Adipocyte (in vitro differentiated cells): Measurements from ENCODE around the gene TMEM120B.

Experiments used
- DNase-seq: peaks from one replicate; pipeline ENCODE4 v3.0.0-alpha.2; 2015; ENCODE audit warnings: low read depth
- H3K27me3 ChIP-seq: replicated peaks from 2 replicates; pipeline ENCODE4 v1.7.0; 2013; ENCODE audit warnings: mild to moderate bottlenecking, low read length, moderate library complexity; ENCODE audit not compliant: control insufficient read depth, insufficient read depth
- H3K36me3 ChIP-seq: 2 replicates; pipeline ENCODE4 v1.7.0; 2013; ENCODE audit warnings: low read length, mild to moderate bottlenecking, moderate library complexity; ENCODE audit not compliant: control insufficient read depth, insufficient read depth, severe bottlenecking
- H3K4me1 ChIP-seq: 2 replicates; pipeline ENCODE4 v1.7.0; 2013; ENCODE audit warnings: mild to moderate bottlenecking, low read length, moderate library complexity; ENCODE audit not compliant: control insufficient read depth, insufficient read depth
- H3K4me3 ChIP-seq: 2 replicates; pipeline ENCODE4 v1.7.0; 2013; ENCODE audit warnings: mild to moderate bottlenecking, low read length, moderate library complexity
- H3K9ac ChIP-seq: 2 replicates; pipeline ENCODE4 v1.7.0; 2013; ENCODE audit warnings: mild to moderate bottlenecking, low read length, moderate library complexity
- H3K9me3 ChIP-seq: 2 replicates; pipeline ENCODE4 v1.7.0; 2013; ENCODE audit warnings: mild to moderate bottlenecking, low read length, moderate library complexity; ENCODE audit not compliant: control insufficient read depth

Gene TMEM120B

GRCh38 chr12:121766290-121767039, 53.9 kb downstream of the TMEM120B start:
- Histone ChIP-seq H3K4me1 (peaks cover 37% of the 10 kb centered on the region), H3K36me3 (no peaks in the 10 kb centered on the region), H3K9ac (no peak overlapping the region), H3K9me3 (no peaks in the 10 kb centered on the region), H3K4me3 (no peak overlapping the region), H3K27me3 (no peaks in the 10 kb centered on the region)
- no peak for DNase-seq

- no peaks in the 10 kb centered on the region for H3K9me3 ChIP-seq
- no peaks in the 10 kb centered on the region for H3K27me3 ChIP-seq
- H3K4me1 ChIP-seq = peaks cover 41% of the 10 kb centered on the region
- no peaks in the 10 kb centered on the region for H3K36me3 ChIP-seq
- H3K9ac ChIP-seq = peak overlapping the region; percentile 55
- peak overlapping the region; percentile 43 for H3K4me3 ChIP-seq
- DNase-seq = peak; percentile 67
Measured at GRCh38 chr12:121767525-121768016, 55.0 kb downstream of the TMEM120B start.

- DNase-seq = no peak
- Histone ChIP-seq H3K27me3 (no peaks in the 10 kb centered on the region), H3K4me1 (peaks cover 41% of the 10 kb centered on the region), H3K4me3 (no peak overlapping the region), H3K9ac (no peak overlapping the region), H3K36me3 (no peaks in the 10 kb centered on the region), H3K9me3 (no peaks in the 10 kb centered on the region)
Measured at GRCh38 chr12:121769297-121769830, 56.8 kb downstream of the TMEM120B start.

- no peak for DNase-seq
- Histone ChIP-seq H3K36me3 (no peaks in the 10 kb centered on the region), H3K9me3 (no peaks in the 10 kb centered on the region), H3K4me1 (peaks cover 41% of the 10 kb centered on the region), H3K9ac (no peak overlapping the region), H3K4me3 (no peak overlapping the region), H3K27me3 (no peaks in the 10 kb centered on the region)
Measured at GRCh38 chr12:121769831-121770301, 57.3 kb downstream of the TMEM120B start.

- Histone ChIP-seq H3K4me1 (peaks cover 39% of the 10 kb centered on the region), H3K9me3 (no peaks in the 10 kb centered on the region), H3K9ac (no peak overlapping the region), H3K36me3 (no peaks in the 10 kb centered on the region), H3K4me3 (no peak overlapping the region), H3K27me3 (no peaks in the 10 kb centered on the region)
- DNase-seq = no peak
Measured at GRCh38 chr12:121770388-121770787, 57.8 kb downstream of the TMEM120B start.

- Histone ChIP-seq H3K36me3 (no peaks in the 10 kb centered on the region), H3K4me3 (no peak overlapping the region), H3K9ac (no peak overlapping the region), H3K27me3 (no peaks in the 10 kb centered on the region), H3K4me1 (peaks cover 33% of the 10 kb centered on the region), H3K9me3 (no peaks in the 10 kb centered on the region)
- no peak for DNase-seq
Measured at GRCh38 chr12:121770813-121771625, 58.5 kb downstream of the TMEM120B start.

- no peaks in the 10 kb centered on the region for H3K36me3 ChIP-seq
- DNase-seq = peak; percentile 76
- no peak overlapping the region for H3K4me3 ChIP-seq
Measured at GRCh38 chr12:121773011-121773777, 60.6 kb downstream of the TMEM120B start.

GRCh38 chr12:121774968-121775474, 62.5 kb downstream of the TMEM120B start:
- DNase-seq = no peak
- Histone ChIP-seq H3K36me3 (no peaks in the 10 kb centered on the region), H3K9ac (no peak overlapping the region), H3K27me3 (no peaks in the 10 kb centered on the region), H3K4me1 (peaks cover 8% of the 10 kb centered on the region), H3K4me3 (no peak overlapping the region), H3K9me3 (no peaks in the 10 kb centered on the region)

More at GRCh38 chr12:121773011-121773777, 60.6 kb downstream of the TMEM120B start:
- H3K4me1 ChIP-seq = peaks cover 13% of the 10 kb centered on the region
- H3K9ac ChIP-seq = no peak overlapping the region
- H3K27me3 ChIP-seq = no peaks in the 10 kb centered on the region
- H3K9me3 ChIP-seq = no peaks in the 10 kb centered on the region

- Histone ChIP-seq H3K27me3 (no peaks in the 10 kb centered on the region), H3K4me3 (no peak overlapping the region), H3K36me3 (no peaks in the 10 kb centered on the region), H3K9ac (no peak overlapping the region), H3K9me3 (no peaks in the 10 kb centered on the region), H3K4me1 (peaks cover 8% of the 10 kb centered on the region)
- no peak for DNase-seq
Measured at GRCh38 chr12:121775501-121775900, 62.9 kb downstream of the TMEM120B start.

GRCh38 chr12:121776190-121777098, 63.9 kb downstream of the TMEM120B start:
- H3K9ac ChIP-seq = no peak overlapping the region
- H3K9me3 ChIP-seq = no peaks in the 10 kb centered on the region
- peak; percentile 90 for DNase-seq
- no peaks in the 10 kb centered on the region for H3K27me3 ChIP-seq
- H3K4me1 ChIP-seq = peaks cover 6% of the 10 kb centered on the region
- no peak overlapping the region for H3K4me3 ChIP-seq
- no peaks in the 10 kb centered on the region for H3K36me3 ChIP-seq
